Sigmoid colon (tissue), 7 donors: ENCODE results near the gene GOLGA6A. TPM values are rescaled to one million over a fixed set of nuclear protein-coding genes. Genes with fewer than 3 reads are reported as not detected.
"Not testable (repeated sequence)": the region's sequence is repeated elsewhere in the genome, so short reads cannot be mapped to it uniquely, and the experiment has no call there.

Source experiments
- DNase-seq: peaks from one replicate; pipeline ENCODE4 v3.0.0-alpha.2; 2019
- H3K27ac ChIP-seq, 4 donors: fragments of 200-600 bp; sonication (generic); one replicate each; pipeline ENCODE4 v1.5.1; 2016 to 2019; ENCODE audit warnings: mild to moderate bottlenecking in 1 of 4
- H3K27me3 ChIP-seq, 3 donors: fragments of 200-600 bp; sonication (generic); one replicate each; pipeline ENCODE4 v1.5.1; 2019; ENCODE audit warnings: mild to moderate bottlenecking in 1 of 3
- H3K36me3 ChIP-seq, 4 donors: fragments of 200-600 bp; sonication (generic); one replicate each; pipeline ENCODE4 v1.5.1; 2016 to 2019
- H3K4me1 ChIP-seq, 4 donors: fragments of 200-600 bp; sonication (generic); one replicate each; pipeline ENCODE4 v1.5.1; 2017 to 2019
- H3K4me3 ChIP-seq, 4 donors: fragments of 200-600 bp; sonication (generic); one replicate each; pipeline ENCODE4 v1.5.1; 2017 to 2019; ENCODE audit warnings: mild to moderate bottlenecking in 2 of 4, moderate library complexity in 1 of 4
- H3K9me3 ChIP-seq, 4 donors: fragments of 200-600 bp in 3 of 4; sonication (generic) in 3 of 4; one replicate each; pipeline versions ENCODE4 v1.5.1 to v1.6.1; 2013 to 2019
- CTCF ChIP-seq, 4 experiments: fragments of 450-650 bp in 3 of 4; fragments of 200-600 bp in 1 of 4; IDR thresholded peaks; one replicate each; pipeline ENCODE4 v1.5.1; 2016 to 2019; ENCODE audit warnings: antibody characterized with exemption in 4 of 4, mild to moderate bottlenecking in 3 of 4, moderate library complexity in 2 of 4
- EP300 ChIP-seq, 4 donors: sonication (generic); formaldehyde crosslinking; IDR thresholded peaks; one replicate each; pipeline ENCODE4 v1.6.1; 2017; ENCODE audit warnings: antibody characterized with exemption in 4 of 4
- POLR2A ChIP-seq, 2 donors: fragments of 450-650 bp; IDR thresholded peaks; one replicate each; pipeline ENCODE4 v1.6.1; 2016; ENCODE audit warnings: antibody characterized with exemption in 2 of 2, mild to moderate bottlenecking in 2 of 2, moderate library complexity in 2 of 2
- POLR2AphosphoS5 ChIP-seq, 4 donors: sonication (generic); formaldehyde crosslinking; IDR thresholded peaks; one replicate each; pipeline ENCODE4 v1.6.1; 2017; ENCODE audit warnings: antibody characterized with exemption in 4 of 4
- WGBS, 2 donors: extraction: QIAGEN DNeasy Blood & Tissue Kit; methylation state at CpG; one replicate each; pipeline ENCODE4 v1.1.7; 2013; 5-methylcytosine and 5-hydroxymethylcytosine counted together
- intact Hi-C: fragments of 100-400 bp; cut with DNase I; formaldehyde crosslinking; loops from one replicate; pipeline ENCODE4 v1.15.1; 2023
- polyA plus RNA-seq, 3 donors: library from polyadenylated mRNA; stranded (reverse); fragments of 200-250 nt; gene quantifications; one replicate each; pipeline ENCODE4 v1.2.3, GENCODE V29; 2013
- total RNA-seq, 4 donors: library from RNA; depleted of rRNA; stranded (reverse); fragments of >200 nt; gene quantifications; one replicate each; pipeline ENCODE4 v1.1.0, GENCODE V29; 2016
- donor health status: healthy with polysubstance abuse.
- donor health status: Bipolar disorder and iron deficiency.
- donor health status: healthy.

GOLGA6A gene
- total and polyA plus RNA-seq, 7 donors = not detected

GRCh38 chr15:74108111-74108510, 25.8 kb upstream of the GOLGA6A start:
- Histone ChIP-seq H3K4me1 (no peaks in the 10 kb centered on the region), H3K36me3 (no peaks in the 10 kb centered on the region), H3K27ac (no peak overlapping the region), H3K9me3 (no peaks in the 10 kb centered on the region), H3K4me3 (no peak overlapping the region), H3K27me3 (no peaks in the 10 kb centered on the region)
- intact Hi-C loops = no loop called here
- no peak for DNase-seq
- TF ChIP-seq CTCF (IDR thresholded peaks at IDR 0.05) (no peak), EP300 (IDR thresholded peaks at IDR 0.05) (no peak), POLR2AphosphoS5 (IDR thresholded peaks at IDR 0.05) (no peak), POLR2A (IDR thresholded peaks at IDR 0.05) (no peak)
- 65 to 85% methylated on average over 5 of the region's 5 CpGs for WGBS, 2 donors

- peak; percentile 16 to 81 (median 54) for TF ChIP-seq POLR2AphosphoS5 (IDR thresholded peaks at IDR 0.05)
- WGBS, 2 donors = 6% methylated on average over 36 of the region's 45 CpGs
- H3K27ac ChIP-seq = peak overlapping the region; percentile 59 to 70 (median 66)
- H3K27me3 ChIP-seq, H3K36me3 ChIP-seq, H3K9me3 ChIP-seq, intact Hi-C loops, H3K4me1 ChIP-seq: not testable (repeated sequence)
- peak; percentile 96 for DNase-seq
- H3K4me3 ChIP-seq = peak overlapping the region; percentile 15 to 50 (median 44)
Observed at GRCh38 chr15:74099963-74100733, 17.8 kb upstream of the GOLGA6A start.

- DNase-seq, H3K4me3 ChIP-seq, H3K9me3 ChIP-seq, intact Hi-C loops, H3K27me3 ChIP-seq, H3K4me1 ChIP-seq, H3K27ac ChIP-seq, H3K36me3 ChIP-seq: not testable (repeated sequence)
- no CpG with 5 or more reads among the region's 27 CpGs for WGBS, 2 donors
Observed at GRCh38 chr15:74096753-74097474, 14.6 kb upstream of the GOLGA6A start.

- DNase-seq, intact Hi-C loops, H3K27ac ChIP-seq, H3K4me3 ChIP-seq, H3K27me3 ChIP-seq, H3K36me3 ChIP-seq, H3K4me1 ChIP-seq, H3K9me3 ChIP-seq: not testable (repeated sequence)
- 82 to 88% methylated on average over 8 of the region's 10 CpGs for WGBS, 2 donors
Observed at GRCh38 chr15:74095610-74096009, 13.3 kb upstream of the GOLGA6A start.

- DNase-seq, intact Hi-C loops, H3K9me3 ChIP-seq, H3K4me1 ChIP-seq, H3K36me3 ChIP-seq, H3K27ac ChIP-seq, H3K27me3 ChIP-seq, H3K4me3 ChIP-seq: not testable (repeated sequence)
- no CpG with 5 or more reads among the region's 2 CpGs for WGBS, 2 donors
Observed at GRCh38 chr15:74094567-74094966, 12.2 kb upstream of the GOLGA6A start.

- H3K4me1 ChIP-seq, DNase-seq, H3K9me3 ChIP-seq, H3K27ac ChIP-seq, H3K36me3 ChIP-seq, H3K27me3 ChIP-seq, H3K4me3 ChIP-seq, intact Hi-C loops: not testable (repeated sequence)
- 61 to 74% methylated on average over 9 of the region's 9 CpGs for WGBS, 2 donors
Observed at GRCh38 chr15:74075781-74076180, 6.6 kb downstream of the GOLGA6A start.

GRCh38 chr15:74072614-74073337, 9.6 kb downstream of the GOLGA6A start:
- intact Hi-C loops, H3K36me3 ChIP-seq, H3K4me3 ChIP-seq, H3K9me3 ChIP-seq, H3K27ac ChIP-seq, H3K27me3 ChIP-seq, DNase-seq, H3K4me1 ChIP-seq: not testable (repeated sequence)
- 34 to 49% methylated on average over 9 of the region's 16 CpGs for WGBS, 2 donors

GRCh38 chr15:74072132-74072531, 10.2 kb downstream of the GOLGA6A start:
- H3K36me3 ChIP-seq, H3K4me3 ChIP-seq, DNase-seq, H3K27ac ChIP-seq, H3K4me1 ChIP-seq, intact Hi-C loops, H3K9me3 ChIP-seq, H3K27me3 ChIP-seq: not testable (repeated sequence)
- no CpG with 5 or more reads among the region's 9 CpGs for WGBS, 2 donors

GRCh38 chr15:74071645-74072044, 10.7 kb downstream of the GOLGA6A start:
- DNase-seq = not testable (repeated sequence)

More at GRCh38 chr15:74071645-74072044, 10.7 kb downstream of the GOLGA6A start:
- H3K27me3 ChIP-seq, H3K4me3 ChIP-seq, H3K4me1 ChIP-seq, H3K9me3 ChIP-seq, H3K27ac ChIP-seq, intact Hi-C loops, H3K36me3 ChIP-seq: not testable (repeated sequence)
- 84 to 89% methylated on average over 4 of the region's 6 CpGs for WGBS, 2 donors
